Stimulated activated CD4-positive, alpha-beta T cell treated with anti-CD3 and anti-CD28 coated beads, Interleukin-2, amount 100 ng/mL, for 24 hours (primary cell): ENCODE results near the gene RASSF1.
"Not testable (repeated sequence)": the region's sequence is repeated elsewhere in the genome, so short reads cannot be mapped to it uniquely, and the experiment has no call there.

Source experiments
- DNase-seq, 2 donors: peaks; one replicate each; pipeline ENCODE4 v3.0.0-alpha.2; 2020

The RASSF1 gene

DNA sequence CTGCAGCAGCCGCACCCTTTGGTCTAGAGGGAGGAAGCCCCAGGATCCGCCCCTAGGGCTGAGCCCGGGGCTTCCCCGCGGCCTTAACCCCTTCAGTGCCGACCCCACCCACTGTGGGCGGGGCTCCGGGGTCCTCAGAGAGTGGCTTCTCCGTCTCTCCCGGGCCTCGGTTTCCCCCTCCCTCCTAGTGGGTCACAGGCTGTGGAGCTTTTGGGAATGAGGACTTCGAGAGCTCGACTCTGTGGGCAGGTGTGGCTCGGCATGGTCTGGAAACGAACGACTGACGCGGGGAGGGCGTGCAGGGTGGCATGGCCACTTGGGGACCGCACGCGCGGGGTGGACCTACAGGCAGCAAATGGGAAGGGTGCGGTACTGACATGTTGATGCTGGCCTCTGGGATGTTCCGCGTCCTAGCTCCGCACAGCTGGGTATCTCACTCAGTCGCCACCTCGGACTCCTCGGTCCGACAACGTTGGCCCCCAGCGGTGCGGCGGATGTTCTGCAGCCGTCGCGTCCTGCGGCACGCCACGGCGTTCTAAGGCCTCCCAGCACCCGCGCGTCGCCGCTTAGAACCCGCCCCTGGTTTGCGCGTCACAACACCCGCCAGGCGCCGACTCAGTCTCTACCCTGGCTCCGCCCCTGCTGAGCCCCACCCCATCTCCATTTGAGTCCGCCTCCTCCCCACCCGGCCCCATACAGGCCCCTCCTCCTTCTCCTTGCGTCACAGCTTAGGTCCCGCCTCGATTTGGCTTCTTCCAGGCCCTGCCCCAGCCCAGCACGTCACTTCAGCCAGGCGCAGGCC is 41.6 kb downstream of the RASSF1 start, which contains the start of the genes HYAL3 and NAA80:
HYAL3 (minus strand) TSS at position 570 of the 802 bp plus-strand sequence. CDS start 3,803 bp downstream, outside the sequence.
NAA80 (minus strand) TSS at position 570 of the 802 bp plus-strand sequence. CDS start 1,942 bp downstream, outside the sequence.
- peak; percentile 99 to 100 for DNase-seq

DNA sequence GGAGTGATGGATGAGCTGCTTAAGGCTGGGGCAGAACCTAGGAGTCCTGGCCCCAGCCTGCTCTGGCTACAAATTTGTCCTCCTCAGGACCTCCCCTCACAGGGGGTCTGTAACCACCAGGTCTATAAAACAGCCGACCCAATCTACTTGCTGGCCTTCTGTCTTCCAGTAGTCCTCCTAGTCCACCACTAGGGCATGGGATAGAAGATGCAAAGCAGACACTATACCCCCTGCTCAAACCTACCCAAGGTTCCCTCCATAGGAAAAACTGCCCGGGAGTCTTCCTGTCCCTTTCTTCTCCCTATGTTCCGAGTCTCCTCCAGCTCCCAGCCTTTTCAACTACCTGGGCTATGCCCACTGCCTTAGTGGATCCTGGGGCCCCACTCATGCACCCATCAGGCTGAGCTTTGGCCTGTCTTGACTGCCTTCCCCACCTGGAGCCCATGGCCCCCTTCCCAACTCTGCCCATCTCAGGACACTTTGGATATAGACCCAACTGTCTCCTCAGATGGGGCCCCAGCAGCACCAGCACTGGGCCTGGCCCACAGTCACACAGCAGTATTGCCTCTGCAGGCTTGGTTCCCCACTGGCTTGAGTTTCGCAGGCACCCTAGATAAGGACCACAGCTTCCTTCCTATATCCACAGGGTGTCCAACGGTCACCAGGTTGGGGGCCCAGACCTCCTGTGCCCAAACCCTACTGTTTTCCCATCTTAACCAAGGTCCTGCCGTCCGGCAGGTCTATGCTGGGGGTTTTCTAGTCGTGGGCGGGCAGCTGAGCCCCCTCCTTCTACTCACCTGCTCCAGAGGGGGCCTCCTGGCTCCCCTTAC is 42.5 kb downstream of the RASSF1 start:
- DNase-seq = no peak

DNA sequence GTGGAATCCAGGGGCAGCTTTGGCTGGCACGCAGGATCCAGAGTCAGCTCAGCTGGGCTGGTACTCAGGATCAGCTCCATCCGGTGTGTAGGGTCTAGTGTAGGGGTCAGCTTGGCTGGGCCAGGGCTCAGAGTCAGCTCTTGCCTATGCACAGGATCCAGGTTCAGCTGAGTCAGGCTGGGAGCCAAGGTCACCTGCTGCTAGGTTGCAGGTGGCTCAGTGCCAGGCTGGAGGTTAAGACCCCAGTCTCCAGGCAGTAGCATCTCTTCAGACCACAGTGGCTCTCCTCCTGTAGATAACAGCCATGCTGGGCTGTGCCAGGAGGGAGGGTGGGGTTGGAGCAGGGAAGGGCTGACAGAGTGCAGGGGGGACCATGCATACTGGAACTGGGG is 43.3 kb downstream of the RASSF1 start:
- DNase-seq = no peak

- no peak for DNase-seq
Observed at GRCh38 chr3:50296721-50297383, 43.8 kb downstream of the RASSF1 start.

DNA sequence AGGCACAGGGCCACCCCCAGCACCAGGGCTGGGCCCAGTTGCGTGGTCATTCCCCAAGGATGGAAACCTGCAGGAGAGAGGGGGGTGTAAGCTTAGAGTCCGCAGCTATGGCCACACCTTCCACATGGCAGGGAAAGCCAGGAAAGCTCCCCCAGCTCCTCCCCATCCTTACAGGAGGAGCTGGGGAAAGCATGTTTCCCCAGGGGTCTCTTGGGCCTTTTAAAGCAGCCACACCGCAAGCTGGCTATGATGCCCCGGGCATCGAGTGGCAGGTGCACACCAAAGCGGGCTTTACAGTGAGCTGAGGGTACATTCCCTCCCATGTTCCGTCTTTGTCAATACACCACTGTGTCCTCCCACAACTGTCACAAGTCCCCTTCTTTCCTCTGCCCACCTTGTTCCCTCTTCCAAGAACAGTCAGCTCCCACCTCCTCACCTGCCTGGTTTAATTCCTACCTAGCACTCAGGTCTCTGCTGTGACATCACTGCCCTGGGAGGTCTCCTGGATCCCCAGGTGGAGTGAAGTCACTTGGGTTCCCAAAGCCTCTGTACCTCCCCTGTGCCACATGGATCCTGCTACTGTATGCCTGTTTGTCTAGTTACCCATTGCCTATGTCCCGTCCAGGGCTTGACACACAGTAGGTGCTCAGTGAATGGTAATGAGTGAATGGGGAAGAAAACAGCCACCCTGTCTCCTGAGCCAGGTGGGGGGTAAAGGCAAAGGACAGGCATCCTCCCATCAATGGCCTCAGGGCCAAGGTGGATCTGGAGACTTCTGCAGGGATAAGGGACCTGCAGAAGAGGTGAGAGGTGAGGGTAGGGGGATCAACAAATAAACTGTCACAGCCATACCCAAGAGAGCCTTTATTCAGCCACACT is 44.8 kb downstream of the RASSF1 start:
- no peak for DNase-seq

DNA sequence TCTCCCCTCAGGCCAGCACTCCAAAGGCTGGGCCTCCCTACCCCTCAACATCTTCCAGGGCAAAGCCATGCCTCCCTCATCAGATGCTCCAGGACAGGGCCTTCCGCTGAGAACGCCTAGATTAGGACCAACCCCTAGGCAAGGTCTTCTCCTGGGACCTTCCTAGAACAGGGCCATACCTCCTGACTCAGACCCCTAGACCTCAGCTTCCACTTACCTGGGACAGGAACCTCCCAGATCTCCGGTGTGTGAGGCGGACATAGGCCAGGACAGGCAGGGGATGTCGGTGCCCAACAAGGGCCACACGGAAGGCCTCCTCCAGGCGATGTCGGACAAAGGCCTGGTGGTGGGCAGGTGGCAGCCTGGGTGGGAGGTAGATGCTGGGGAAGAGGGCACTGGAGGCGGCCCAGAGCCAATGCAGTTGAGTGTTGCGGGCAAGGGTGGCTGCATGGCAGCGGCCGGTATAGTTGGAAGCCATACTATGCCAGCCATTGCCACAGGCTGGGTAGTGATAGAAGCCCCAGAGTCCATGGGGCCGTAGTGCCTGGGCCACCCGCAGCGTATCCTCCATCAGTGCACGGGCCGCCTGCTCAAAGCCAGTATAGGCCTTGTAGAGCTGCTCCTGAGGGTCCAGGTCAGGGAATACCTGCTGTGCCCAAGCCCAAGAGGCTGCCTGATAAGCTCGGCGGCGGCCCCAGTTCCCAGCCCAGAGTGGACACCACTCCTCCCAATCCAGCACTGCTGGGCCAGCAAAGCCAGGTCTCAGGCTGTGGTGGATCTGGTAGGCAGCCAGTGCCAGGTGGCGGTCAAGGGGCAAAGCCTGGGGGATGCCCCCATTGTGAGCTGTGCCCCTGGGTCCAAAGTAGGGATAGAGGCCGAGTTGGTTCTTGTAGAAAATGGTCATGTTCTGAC is 45.9 kb downstream of the RASSF1 start:
- no peak for DNase-seq

GRCh38 chr3:50294089-50294488 is 46.5 kb downstream of the RASSF1 start:
- DNase-seq = no peak

DNA sequence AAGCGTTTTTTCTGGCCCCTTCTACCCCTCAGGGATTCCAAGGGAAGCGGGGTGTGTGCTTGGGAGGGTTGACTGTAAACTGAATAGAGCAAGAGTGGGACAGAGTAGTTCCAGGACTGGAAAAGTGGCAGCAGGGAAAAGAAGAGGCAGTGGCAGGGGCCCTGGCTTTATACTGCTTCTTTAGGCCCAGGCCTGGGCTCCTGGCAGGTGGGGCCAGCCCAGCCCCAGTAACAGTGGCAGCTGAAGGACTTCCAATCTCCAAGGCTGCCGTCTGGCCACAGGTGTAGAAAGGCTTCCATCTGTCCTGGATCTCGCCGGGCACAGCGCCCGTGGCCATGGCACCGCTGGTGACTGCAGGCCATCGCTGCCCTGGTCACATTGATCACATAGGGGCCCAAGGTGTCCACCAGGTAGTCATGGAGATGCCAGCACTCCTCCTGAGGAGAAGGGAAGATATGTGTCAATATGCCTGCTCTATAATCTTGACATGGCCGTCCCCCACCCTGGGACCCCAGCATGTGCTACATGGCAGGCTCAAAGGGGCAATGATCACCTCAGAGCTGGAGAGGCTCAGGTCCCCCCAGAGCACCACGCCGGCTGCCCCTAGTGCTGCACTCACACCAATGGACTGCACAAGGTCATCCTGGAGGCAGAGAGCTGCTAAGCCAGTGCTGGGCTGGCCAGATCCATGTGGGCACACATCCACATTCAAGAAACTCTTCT is 47.4 kb downstream of the RASSF1 start:
- no peak for DNase-seq

DNA sequence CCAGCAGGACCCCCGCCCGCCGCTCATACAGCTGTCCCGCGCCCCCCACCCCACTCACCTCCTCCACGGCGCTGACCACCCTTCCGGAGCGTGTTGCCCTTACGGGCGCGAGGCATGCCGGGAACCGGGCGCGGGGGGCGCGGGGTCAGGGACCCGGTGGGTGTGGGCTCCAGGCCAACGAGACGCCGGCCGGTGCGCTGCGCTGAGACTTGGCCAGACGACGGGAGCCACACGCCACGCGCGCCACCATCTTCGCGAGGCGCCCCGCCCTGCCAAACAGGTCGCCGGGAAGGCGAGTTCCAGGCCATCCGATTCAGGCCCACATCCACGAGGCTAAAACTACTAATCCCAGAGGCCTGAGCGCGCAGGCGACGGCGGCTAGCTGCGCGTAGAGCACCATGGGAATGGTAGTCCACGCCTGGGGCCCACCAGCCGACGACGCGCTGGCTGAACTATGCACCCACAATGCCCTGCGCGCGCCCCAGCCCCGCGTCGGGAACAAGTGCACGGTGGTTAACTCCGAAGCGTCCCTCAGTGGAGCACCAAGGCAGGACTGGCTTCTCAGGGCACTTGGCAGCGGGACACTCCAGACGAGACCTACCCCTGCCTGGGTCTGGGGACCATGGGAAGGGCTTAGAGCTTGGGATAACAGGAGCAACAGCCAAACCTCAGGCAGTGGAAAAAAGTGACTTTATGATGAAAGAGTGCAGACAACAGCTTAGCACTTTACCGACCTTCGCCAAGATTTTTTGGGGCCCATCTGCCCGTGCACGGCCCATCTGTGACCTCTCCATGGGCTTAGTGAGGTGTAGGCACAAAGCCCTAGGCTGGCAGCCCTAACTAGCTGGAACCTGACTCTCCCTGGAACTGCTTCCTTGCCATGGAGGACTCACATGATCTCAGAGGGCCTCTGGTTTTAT is 48.2 kb downstream of the RASSF1 start, which contains the start of gene IFRD2:
IFRD2 (minus strand) TSS at position 271 of the 920 bp plus-strand sequence; CDS start at position 116, 155 bp downstream.
- peak; percentile 94 to 95 for DNase-seq

GRCh38 chr3:50290161-50290641 is 50.4 kb downstream of the RASSF1 start:
- DNase-seq = no peak

DNA sequence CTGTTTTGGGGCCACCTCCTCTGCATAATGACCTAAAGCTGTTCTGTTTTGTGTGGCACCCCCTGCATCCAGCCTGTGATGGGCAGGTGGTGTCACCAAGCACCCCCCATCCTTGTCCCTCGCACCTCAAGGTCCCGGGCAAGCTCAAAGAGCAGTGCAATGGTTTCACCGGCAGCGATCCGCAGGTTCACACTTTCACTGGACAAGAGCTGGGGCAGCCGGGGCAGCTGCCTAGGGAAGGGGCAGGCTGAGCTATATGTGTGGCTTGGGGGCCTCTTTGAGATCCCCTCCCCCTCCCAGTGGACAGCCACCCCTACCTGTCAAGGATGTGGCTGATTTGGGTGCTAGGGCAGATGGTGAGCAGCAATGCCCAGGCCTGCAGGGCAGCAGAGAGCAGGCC is 51.5 kb downstream of the RASSF1 start:
- DNase-seq = no peak

GRCh38 chr3:50288387-50289007 is 52.1 kb downstream of the RASSF1 start:
- no peak for DNase-seq

- no peak for DNase-seq
Observed at GRCh38 chr3:50287262-50287661, 53.4 kb downstream of the RASSF1 start.

GRCh38 chr3:50286322-50287227 is 54.1 kb downstream of the RASSF1 start:
- no peak for DNase-seq

GRCh38 chr3:50284121-50284520 is 56.5 kb downstream of the RASSF1 start:
- DNase-seq = not testable (repeated sequence)
